Lung (tissue), 12 donors: ENCODE results near the gene TWIST2. TPM values are rescaled to one million over a fixed set of nuclear protein-coding genes. Genes with fewer than 3 reads are reported as not detected.

Experiments used
- ATAC-seq: fragments of 200-7000 bp; cut with Tn5 transposase; one replicate; pipeline ENCODE4 v1.9.1; 2020; ENCODE audit warnings: moderate number of reproducible peaks; ENCODE audit not compliant: insufficient read depth, low FRiP score
- DNase-seq, 3 donors: peaks; one replicate each; pipeline ENCODE4 v3.0.0-alpha.2; 2013 to 2017
- H3K27ac ChIP-seq, 2 donors: one replicate each; pipeline ENCODE4 v1.5.1; 2013; ENCODE audit warnings: mild to moderate bottlenecking in 2 of 2, moderate library complexity in 2 of 2, control low read depth in 1 of 2, inconsistent platforms in 1 of 2, low read depth in 1 of 2, low read length in 1 of 2
- H3K27me3 ChIP-seq, 3 donors: one replicate each; pipeline ENCODE4 v1.5.1; 2013; ENCODE audit warnings: low read length in 2 of 3; ENCODE audit not compliant: control insufficient read depth in 3 of 3, insufficient read depth in 3 of 3
- H3K36me3 ChIP-seq, 4 donors: one replicate each; pipeline ENCODE4 v1.5.1; 2013; ENCODE audit warnings: low read length in 4 of 4, mild to moderate bottlenecking in 1 of 4, moderate library complexity in 1 of 4; ENCODE audit not compliant: control insufficient read depth in 4 of 4, insufficient read depth in 4 of 4
- H3K4me1 ChIP-seq, 5 donors: one replicate each; pipeline ENCODE4 v1.5.1; 2013; ENCODE audit warnings: low read length in 5 of 5, mild to moderate bottlenecking in 2 of 5, moderate library complexity in 1 of 5; ENCODE audit not compliant: control insufficient read depth in 5 of 5, insufficient read depth in 5 of 5
- H3K4me3 ChIP-seq: one replicate; pipeline ENCODE4 v1.5.1; 2013; ENCODE audit warnings: mild to moderate bottlenecking, control low read depth, moderate library complexity
- H3K9ac ChIP-seq, 2 donors: one replicate each; pipeline ENCODE4 v1.5.1; 2013; ENCODE audit warnings: low read length in 2 of 2, control low read depth in 1 of 2; ENCODE audit not compliant: insufficient read depth in 1 of 2
- H3K9me3 ChIP-seq, 4 donors: one replicate each; pipeline ENCODE4 v1.5.1; 2013; ENCODE audit warnings: low read length in 3 of 4, mild to moderate bottlenecking in 1 of 4, moderate library complexity in 1 of 4; ENCODE audit not compliant: control insufficient read depth in 4 of 4, insufficient read depth in 3 of 4
- WGBS, 2 donors: extraction: QIAGEN DNeasy Blood & Tissue Kit; methylation state at CpG; one replicate each; pipeline ENCODE4 v1.1.7; 2013; 5-methylcytosine and 5-hydroxymethylcytosine counted together
- polyA plus RNA-seq, 2 donors: library from polyadenylated mRNA; stranded (reverse); fragments of 200-250 nt; gene quantifications; one replicate each; pipeline ENCODE4 v1.2.1, GENCODE V29; 2013
- total RNA-seq, 2 donors: library from RNA; depleted of rRNA in 1 of 2; stranded (reverse); fragments of >200 nt in 1 of 2; gene quantifications; one replicate each; pipeline ENCODE4 v1.2.1, GENCODE V29; 2014 to 2021
- TF ChIP-seq, protein P1 (sequence below): IDR thresholded peaks from 2 replicates; pipeline ENCODE4 v1.5.1; 2012; ENCODE audit warnings: mild to moderate bottlenecking; ENCODE audit errors: control extremely low read depth, extremely low read depth
- donor health status: control.
- donor health status: control.
- donor health status: Bipolar disorder and iron deficiency.
- donor health status: healthy.
- donor health status: DM: yes; HTN: yes; CAD: no.

Gene TWIST2
- total and polyA plus RNA-seq, 4 donors = 10.1 to 14.8 (median 11.7) TPM

DNA sequence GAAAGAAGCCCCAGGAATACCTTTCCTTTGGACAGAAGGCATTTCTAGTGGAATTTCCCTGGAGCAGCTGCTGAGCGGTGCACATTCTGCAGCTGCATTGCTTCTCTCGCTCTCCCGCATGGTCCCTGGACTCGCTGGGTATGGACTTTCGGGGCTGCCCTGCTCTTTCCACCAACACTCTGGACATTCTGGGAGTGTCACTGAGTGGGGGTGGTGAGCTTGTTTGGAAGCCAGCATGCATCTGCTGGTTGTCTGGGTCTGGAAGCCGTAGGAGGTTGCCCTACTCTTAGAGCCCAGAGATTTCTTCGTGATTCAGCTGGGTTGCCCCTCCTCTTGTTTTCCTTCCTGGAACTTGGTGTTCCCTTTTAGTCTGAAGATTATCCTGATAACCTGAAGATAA lies 52.6 kb downstream of the TWIST2 start:
- Histone ChIP-seq H3K9me3 (no peaks in the 10 kb centered on the region), H3K27me3 (peaks cover 0 to 2% (median 0%) of the 10 kb centered on the region in 3 donors), H3K4me1 (peaks cover 0 to 25% (median 0%) of the 10 kb centered on the region in 5 donors), H3K36me3 (no peaks in the 10 kb centered on the region), H3K9ac (no peak overlapping the region), H3K4me3 (no peak overlapping the region), H3K27ac (no peak overlapping the region)
- ATAC-seq (no peak), DNase-seq (peak in 2 of 3 donors; percentile 35 to 41)
- 74 to 76% methylated on average over 7 of the region's 7 CpGs for WGBS, 2 donors
- TF ChIP-seq, protein P1, sequence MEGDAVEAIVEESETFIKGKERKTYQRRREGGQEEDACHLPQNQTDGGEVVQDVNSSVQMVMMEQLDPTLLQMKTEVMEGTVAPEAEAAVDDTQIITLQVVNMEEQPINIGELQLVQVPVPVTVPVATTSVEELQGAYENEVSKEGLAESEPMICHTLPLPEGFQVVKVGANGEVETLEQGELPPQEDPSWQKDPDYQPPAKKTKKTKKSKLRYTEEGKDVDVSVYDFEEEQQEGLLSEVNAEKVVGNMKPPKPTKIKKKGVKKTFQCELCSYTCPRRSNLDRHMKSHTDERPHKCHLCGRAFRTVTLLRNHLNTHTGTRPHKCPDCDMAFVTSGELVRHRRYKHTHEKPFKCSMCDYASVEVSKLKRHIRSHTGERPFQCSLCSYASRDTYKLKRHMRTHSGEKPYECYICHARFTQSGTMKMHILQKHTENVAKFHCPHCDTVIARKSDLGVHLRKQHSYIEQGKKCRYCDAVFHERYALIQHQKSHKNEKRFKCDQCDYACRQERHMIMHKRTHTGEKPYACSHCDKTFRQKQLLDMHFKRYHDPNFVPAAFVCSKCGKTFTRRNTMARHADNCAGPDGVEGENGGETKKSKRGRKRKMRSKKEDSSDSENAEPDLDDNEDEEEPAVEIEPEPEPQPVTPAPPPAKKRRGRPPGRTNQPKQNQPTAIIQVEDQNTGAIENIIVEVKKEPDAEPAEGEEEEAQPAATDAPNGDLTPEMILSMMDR = no peak

DNA sequence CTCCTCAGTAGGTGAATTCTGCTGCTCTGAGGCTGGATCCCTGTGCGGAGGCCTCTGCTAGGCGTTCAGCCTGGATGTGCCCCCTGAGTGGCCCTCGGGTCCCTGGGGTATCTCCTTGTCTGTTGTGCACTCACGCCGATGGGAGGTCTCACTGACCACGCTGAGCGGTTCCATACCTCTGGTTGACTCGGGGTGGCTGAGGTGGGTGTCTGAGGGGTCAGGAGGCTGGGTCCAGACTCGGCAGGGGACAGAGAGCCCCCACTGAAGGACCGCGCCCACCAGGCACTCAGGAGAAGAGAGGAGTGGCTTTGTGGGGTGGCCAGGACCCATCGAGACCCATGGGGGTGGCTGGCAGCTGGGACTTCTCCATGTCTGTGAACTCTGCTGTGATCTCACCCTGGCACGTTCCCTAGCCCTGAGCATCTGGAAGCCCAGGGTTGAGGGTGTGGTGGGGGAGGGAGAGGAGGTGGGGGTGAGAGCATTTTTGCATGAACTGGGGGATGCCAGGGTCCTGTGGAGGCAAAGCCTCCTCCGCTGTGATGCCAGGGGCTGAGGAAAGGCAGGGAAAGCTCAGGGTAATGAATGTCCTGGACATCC lies 53.7 kb downstream of the TWIST2 start:
- H3K27me3 ChIP-seq = no peaks in the 10 kb centered on the region
- TF ChIP-seq, protein P1 = no peak
- WGBS, 2 donors = 83 to 90% methylated on average over 14 of the region's 14 CpGs
- no peak overlapping the region for H3K4me3 ChIP-seq
- H3K36me3 ChIP-seq = no peaks in the 10 kb centered on the region
- no peak overlapping the region for H3K27ac ChIP-seq
- ATAC-seq (no peak), DNase-seq (no peak)
- no peak overlapping the region for H3K9ac ChIP-seq
- peaks cover 0 to 22% (median 0%) of the 10 kb centered on the region in 5 donors for H3K4me1 ChIP-seq
- no peaks in the 10 kb centered on the region for H3K9me3 ChIP-seq

DNA sequence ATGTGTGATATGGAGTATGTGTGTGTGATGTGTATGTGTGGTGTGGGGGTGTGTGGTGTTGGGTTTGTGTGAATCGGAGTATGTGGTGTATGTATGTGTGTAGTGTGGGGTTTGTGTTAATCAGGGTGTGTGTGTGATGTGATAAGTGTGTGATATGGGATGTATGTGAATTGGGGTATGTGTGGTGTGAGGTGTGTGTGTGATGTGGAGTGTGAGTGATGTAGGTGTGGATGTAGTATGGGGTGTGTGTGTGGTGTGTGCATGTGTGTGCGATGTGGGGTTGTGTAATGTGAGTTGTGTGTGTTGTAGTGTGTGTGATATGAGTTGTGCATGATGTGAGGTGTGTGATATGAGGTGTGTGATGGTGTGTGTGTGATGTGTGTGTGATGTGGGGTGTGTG lies 54.4 kb downstream of the TWIST2 start:
- 95 to 96% methylated on average over 2 of the region's 2 CpGs for WGBS, 2 donors
- H3K9ac ChIP-seq = no peak overlapping the region
- no peaks in the 10 kb centered on the region for H3K27me3 ChIP-seq
- H3K4me3 ChIP-seq = peak overlapping the region; percentile 4
- no peaks in the 10 kb centered on the region for H3K9me3 ChIP-seq
- ATAC-seq (no peak), DNase-seq (no peak)
- no peak overlapping the region for H3K27ac ChIP-seq
- H3K36me3 ChIP-seq = no peaks in the 10 kb centered on the region
- H3K4me1 ChIP-seq = peaks cover 0 to 22% (median 0%) of the 10 kb centered on the region in 5 donors
- TF ChIP-seq, protein P1 = no peak

DNA sequence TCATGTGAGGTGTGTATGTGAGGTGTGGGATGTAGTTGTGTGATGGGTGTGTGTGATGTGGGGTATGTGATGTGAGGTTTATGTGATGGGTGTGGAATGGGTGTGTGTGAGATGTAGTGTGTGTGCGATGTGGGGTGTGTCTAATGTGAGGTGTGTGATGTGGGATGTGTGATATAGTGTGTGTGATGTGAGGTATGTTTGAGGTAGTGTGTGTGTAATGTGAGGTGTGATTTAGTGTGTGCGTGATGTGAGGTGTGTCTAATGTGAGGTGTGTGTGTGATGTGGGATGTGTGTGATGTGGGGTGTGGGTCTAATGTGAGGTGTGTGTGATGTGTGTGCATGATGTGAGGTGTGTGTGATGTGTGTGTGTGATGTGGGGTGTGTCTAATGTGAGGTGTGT lies 55.3 kb downstream of the TWIST2 start:
- Histone ChIP-seq H3K9me3 (peaks cover 0 to 3% (median 0%) of the 10 kb centered on the region in 4 donors), H3K4me1 (peaks cover 0 to 16% (median 0%) of the 10 kb centered on the region in 5 donors), H3K4me3 (no peak overlapping the region), H3K9ac (no peak overlapping the region), H3K27ac (no peak overlapping the region), H3K27me3 (no peaks in the 10 kb centered on the region), H3K36me3 (no peaks in the 10 kb centered on the region)
- ATAC-seq = no peak
- 94 to 100% methylated on average over 2 of the region's 2 CpGs for WGBS, 2 donors
- TF ChIP-seq, protein P1 = no peak
- DNase-seq = no peak
